Stimulated activated naive CD8-positive, alpha-beta T cell treated with anti-CD3 and anti-CD28 coated beads, Interleukin-15, Interleukin-2, amounts not matched to agents 100 U/mL and 50 U/mL, for 24 hours (primary cell): ENCODE measurements around the gene BTBD1.

Source experiments
- ATAC-seq: fragments of 150-1000 bp; cut with Tn5 transposase; one replicate; pipeline ENCODE4 v1.10.0; 2021
- DNase-seq: peaks from one replicate; pipeline ENCODE4 v3.0.0; 2021

BTBD1 gene

DNA sequence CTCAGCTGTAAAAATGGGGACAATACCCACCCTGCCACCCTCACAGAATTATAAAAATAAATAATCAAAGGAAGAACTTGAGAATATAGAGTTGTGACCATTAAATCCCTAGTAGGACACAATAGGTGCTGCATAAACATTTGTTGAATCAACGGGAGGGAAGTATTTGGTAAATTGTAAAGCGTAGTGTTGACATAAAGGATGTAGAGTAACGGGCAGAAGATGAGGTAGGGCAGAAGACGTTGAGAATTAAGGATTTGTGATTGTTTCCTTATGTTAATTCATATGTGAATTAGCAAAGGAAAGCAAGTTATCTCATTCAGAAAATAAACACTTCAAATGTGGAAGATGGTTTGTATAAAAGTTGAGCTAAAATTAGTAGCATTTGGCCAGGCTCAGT is 73.9 kb downstream of the BTBD1 start:
- DNase-seq (no peak), ATAC-seq (no peak)

DNA sequence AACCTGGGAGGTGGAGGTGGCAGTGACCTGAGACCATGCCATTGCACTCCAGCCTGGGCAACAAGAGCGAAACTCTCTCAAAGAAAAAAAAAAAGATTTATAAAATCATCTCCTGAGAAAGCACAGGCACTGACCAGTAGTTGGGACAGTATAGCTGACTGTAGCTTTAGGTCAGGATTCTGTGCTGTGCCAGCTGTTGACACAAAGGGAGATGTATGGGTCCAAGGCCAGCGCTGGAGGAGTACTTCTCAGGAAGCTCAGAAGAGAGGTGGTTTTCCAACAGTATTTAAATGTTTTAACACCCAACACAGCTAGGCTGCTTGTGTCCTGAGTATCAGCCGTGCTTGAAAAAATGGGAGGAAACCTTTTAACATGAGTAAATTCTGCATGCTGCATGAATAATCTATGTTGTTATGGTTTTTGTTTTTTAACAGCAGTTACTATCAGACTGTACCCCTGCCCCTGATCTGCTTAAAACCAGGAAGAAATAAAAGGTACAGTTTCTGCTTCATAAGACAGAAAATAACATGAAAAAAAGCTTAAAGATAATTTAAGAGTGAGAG is 74.5 kb downstream of the BTBD1 start:
- ATAC-seq (no peak), DNase-seq (no peak)

DNA sequence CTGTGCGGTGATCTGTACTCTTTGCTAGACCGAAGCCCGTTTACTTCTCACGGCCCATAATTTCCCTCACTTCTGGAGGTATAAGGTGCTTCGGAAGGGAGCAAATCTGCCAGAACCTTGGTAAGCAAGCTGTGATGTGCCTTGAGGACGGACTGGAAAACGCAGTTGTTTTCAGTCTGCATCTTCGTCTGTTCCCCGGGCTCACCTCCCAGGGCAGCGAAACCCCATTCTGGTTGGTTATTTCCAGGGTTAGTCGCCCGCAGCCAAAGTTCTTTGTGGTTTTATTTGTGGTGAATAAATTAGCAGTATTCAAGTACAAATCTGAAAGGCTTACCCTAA is 80.6 kb downstream of the BTBD1 start:
- ATAC-seq: peak; percentile 8
- DNase-seq: peak; percentile 23

DNA sequence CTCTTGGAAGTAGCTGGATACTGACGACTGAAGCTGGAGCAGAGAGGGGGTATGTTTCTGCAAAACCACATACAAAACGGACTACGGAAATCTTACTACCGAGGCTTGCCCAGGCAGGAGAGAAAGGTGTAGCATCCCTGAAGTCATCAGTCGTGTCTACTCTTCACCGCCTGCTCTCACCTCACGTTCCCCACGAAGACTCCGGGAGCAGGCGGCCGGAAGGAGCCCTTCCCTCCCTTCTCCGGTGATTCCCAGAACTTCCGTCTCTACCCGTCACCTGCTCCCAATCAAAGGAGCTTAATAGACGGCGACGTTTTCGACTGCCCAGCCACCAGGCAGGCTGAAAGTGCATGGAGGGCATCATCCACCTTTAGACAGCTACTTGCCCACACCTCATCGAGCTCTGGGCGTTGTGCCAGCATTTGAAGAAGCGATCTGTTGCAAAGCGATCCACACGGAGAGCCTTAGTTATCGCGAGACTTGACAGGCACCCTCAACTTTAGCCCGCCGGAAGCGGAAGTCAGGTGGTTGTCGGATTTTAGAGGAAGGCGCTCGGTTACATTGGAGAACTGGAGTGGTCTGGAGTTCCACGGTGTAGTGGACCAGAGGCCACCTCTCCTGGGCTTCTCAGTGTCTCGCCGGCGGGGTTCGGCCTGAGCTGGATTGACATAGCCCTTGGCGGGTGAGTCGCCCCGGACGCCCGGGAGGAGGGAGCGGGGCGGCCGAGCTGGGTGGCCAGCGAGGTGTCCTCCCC is 81.2 kb downstream of the BTBD1 start, which contains the start of gene RAMAC:
TSS of gene RAMAC (plus strand) at position 523 of the 754 bp plus-strand sequence. CDS start 2,809 bp downstream, outside the sequence.
- DNase-seq (peak; percentile 90), ATAC-seq (peak; percentile 97)

DNA sequence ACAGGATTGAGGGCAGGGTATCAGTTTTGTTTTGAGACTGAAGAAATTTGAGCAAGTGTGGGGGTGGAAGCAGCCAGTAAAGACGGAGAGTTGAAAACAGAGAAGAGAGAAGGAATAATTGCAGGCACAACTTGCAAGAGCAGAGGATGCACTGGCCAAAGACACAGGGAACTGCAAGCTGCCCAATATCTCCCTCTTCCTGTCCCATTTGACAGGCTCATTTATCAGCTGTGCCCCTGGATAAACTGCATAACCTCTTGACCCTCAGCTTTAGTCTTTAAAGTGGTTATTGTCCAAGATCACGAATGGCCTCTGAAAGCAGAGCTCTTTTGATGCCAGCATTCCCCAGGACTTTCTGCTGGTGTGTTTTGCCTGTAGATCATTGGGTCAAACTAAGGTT is 86.1 kb downstream of the BTBD1 start:
- ATAC-seq: no peak
- no peak for DNase-seq

DNA sequence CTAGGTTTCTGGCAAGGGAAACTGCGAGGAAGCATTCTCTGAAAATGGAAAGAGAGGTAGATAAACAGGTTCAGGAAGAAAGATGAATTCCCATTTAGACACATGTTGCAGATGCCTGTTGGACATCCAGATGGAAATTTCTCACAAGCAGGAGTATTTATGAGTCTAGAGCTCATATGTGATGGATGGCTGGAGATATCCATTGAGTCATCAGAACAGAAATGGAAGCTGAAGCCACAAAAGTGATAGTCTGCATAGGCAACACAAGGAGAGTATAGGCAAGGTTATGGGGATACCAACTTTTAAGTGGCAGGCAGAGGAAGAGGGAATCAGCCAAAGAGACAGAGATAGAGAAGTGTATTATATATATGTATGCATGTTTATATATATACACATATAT is 87.3 kb downstream of the BTBD1 start:
- ATAC-seq (no peak), DNase-seq (no peak)

DNA sequence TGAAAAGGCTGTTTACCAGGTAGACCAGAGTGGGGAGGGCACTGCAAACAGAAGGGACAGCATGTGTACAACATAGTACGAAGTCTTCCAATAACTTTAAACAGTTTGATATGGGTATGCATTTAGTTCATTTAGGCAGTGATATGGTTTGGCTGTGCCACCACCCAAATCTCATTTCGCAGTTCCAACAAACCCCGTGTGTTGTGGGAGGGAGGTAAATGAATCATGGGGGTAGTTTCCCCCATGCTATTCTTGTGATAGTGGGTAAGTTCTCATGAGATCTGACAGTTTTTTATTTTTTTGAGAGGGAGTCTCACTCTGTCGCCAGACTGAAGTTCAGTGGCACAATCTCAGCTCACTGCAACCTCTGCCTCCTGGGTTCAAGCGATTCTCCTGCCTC is 88.6 kb downstream of the BTBD1 start:
- ATAC-seq: no peak

DNA sequence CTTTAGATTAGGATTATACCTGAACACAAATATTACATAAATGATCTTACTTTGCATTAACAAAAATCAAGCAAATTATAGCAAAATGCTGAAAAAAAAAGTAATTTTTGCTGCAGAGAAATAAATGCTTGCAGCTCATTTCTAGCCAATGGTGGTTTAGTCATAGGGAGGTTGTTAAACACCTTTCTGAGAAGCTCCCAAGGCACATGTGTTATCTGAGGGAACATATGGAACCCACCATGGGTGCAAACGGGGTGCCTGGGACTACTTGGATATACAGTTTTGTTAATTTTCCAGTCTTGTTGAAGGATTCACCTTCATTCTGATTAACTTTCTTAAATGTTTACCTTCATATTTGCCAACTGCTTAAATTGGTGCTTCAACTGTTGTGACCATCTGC is 90.0 kb downstream of the BTBD1 start:
- DNase-seq: no peak
- ATAC-seq: no peak

More for the DNA sequence above, 88.6 kb downstream of the BTBD1 start:
- no peak for DNase-seq

DNA sequence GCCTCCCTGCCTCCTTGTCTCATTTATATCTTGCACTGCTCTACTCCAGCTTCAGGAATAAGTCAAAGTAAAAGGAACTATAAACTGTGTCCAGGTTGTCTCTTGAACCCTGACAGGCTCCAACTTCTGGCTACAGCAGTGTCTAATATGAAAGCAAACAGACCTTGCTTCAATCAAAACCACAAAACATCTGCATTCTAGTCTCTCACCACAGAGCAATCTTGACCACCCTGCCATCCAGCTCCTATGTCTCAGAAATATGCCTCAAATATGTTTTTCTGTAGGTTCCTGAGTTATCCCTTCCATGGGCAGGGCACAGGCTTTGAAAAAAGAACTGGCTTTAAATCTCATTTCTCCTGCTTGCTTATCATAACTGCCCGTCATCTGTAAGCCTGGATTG is 94.1 kb downstream of the BTBD1 start:
- ATAC-seq (no peak), DNase-seq (no peak)

DNA sequence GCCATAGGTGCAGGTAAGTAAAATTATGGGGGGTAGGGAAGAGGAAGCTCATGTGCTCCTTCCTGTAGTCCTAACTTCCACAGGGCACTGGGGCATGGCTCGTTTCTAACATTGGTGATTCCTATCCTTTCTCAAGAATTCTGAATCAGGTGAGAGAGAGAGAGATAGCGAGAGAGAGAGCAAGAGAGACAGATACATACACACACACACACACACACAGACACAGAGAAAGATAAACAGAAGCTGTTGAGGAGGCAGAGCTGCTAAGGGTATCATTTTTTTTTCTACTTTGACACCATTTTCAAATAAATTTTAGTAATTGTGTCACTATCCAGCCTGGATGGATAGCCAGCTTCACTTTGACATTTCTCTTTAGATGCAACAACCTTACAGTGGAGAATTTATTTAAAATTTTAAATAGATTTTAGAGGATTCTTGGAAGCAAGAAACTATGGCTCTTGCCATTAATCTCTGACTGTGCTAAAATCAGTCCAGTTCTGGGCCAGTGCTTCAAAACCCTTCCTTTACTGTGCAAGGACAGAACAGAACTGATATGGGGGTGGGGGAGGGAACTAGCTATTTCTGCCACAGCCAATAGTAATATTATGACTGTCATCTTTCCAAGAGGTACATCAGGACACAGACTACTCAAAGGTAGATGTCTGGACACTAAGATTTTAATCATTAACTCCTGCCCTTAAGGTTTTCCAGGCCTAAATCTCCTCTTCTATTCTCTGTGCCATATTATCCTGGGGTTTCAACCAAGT is 95.7 kb downstream of the BTBD1 start:
- ATAC-seq: no peak

DNA sequence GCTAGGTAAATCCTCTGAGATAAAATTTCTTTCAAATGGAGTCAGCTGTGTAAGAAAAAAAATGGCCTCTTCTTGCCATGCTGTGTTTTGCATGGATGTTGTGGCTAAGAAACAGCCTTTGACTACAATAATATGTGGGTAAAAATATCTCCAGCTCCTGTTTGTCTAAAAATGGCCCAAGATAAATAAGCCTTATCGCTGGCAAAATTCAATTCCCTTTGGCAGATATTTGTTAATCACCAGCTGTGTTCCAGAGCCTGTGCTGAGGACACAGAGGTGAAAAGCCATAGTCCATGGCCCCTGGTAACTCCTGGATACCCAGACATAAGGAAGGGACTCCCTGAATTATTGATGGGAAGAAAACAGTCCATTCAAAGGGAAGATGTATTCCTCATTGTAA is 96.4 kb downstream of the BTBD1 start:
- no peak for ATAC-seq

More for the DNA sequence above, 95.7 kb downstream of the BTBD1 start:
- DNase-seq: no peak

DNA sequence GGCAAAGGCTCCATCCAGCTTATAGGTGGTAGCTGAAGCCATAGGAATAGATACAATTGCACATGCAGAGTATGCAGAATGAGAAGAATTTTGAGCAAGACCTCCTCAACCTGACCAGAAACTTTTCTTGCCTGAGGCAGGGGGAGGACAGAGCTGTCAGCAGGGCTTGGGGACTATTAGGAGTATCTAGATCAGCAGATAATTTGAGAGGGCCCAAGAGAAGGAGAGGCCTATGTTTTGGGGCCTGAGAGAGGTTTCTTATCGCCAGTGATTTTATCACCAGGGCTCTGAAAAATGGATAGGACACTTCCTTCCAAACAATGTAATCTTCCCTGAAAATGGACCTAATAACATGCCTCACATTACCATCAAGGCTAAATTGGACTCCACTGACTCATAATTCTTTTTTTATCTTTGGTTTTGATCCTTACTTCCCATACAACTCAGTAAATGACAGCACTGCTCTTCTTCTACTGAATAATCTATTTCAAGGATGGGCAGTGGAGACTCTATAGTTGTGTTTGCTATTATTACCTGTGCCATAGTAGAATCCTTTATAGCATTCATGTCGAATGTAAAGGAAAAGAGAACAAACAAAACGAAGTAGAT is 96.9 kb downstream of the BTBD1 start:
- ATAC-seq: no peak

More for the DNA sequence above, 96.4 kb downstream of the BTBD1 start:
- no peak for DNase-seq

DNA sequence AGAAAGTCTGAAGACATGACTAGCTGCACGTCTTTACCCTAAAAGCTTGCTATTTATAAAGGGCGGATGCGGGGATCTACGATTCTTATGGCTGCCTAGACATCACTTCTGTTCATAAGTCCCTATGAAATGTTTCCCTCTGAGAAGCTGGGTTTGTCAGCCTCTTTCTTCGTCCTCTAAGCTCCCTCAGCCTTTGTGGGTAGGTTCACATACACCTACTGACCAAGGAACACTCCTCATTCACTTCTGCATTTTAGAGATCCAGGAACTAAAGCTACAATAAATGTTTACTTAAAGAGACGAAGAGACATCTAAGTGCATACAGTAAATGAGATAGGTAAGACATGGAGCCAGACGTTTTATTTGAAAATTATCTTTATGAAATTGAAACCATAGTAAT is 97.7 kb downstream of the BTBD1 start:
- no peak for ATAC-seq

More for the DNA sequence above, 96.9 kb downstream of the BTBD1 start:
- DNase-seq: no peak

DNA sequence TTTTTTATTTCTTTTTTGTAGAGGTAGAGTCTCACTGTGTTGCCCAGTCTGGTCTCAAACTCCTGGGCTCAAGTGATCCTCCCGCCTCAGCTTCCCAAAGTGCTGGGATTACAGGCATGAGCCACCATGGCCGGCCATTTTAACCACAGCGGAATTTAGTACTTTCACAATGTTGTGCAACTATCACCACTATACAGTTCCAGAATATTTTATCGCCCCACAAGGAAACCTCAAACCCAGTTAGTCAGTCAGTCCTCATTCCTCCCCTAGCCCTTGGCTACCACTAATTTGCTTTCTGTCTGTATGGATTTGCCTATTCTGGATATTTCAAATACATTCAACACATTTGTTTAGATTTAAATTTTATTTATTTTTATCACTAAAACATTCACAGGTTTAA is 99.0 kb downstream of the BTBD1 start:
- DNase-seq (no peak), ATAC-seq (no peak)

More for the DNA sequence above, 97.7 kb downstream of the BTBD1 start:
- DNase-seq: no peak

DNA sequence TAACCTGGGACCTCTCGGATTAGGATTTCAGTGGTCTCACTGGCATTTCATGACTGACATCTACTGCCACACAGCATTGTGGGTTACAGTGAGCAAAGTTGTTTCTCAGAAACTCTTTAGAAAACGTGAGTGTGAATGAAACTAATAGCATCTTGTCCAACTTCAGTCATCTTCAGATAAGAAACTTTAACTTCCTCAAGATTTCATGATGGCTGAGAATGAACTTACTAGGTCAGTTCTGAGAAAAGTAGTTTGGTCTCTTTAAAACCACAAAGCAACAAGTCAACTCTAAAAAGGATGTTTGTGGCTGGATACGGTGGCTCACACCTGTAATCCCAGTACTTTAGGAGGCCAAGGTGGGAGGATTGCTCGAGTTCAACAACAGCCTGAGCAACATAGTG is 100.4 kb downstream of the BTBD1 start:
- ATAC-seq (peak; percentile 71), DNase-seq (no peak)
